CD4-positive, alpha-beta T cell treated with Interleukin-2 at 100 ng/mL for 4 hours (primary cell): ENCODE results near the gene NEDD4L.

Source experiments
- DNase-seq: peaks from one replicate; pipeline ENCODE4 v3.0.0-alpha.2; 2020; ENCODE audit warnings: low spot score

The NEDD4L gene

DNA sequence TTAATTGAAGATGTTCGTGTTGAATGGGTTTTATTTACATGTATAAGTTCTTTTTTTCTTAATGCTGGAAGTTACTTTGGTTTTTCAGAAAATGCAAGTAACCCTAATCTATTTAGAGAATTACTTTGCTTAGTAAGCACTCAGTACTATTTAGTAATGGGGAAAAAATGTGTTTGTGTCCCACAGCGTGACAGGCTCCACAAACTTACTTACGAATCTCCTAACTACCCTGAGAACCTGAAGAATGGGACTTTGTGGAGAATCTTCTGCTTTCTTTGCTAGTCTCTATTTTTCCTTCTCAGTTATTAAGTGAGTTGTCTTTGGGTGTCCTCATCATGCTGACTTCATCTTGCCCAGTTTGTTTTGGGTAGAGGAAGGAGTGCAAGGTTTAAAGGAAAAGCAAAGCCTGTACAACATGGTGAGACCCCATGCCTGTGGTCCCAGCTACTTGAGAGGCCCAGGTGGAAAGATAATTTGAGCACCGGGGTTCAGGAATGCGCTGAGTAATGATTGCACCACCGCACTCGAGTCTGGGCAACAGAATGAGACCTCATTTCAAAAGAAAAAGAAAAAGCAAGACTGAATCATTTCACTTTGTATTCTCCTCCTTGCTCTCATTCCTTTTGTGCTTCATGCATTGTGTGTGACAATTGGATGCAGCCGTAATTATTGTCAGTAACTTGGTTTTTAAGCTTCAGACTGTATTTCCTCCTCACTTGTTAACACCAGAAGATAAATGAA, 10.2 kb downstream of the NEDD4L start:
- DNase-seq, result no peak

GRCh38 chr18:58055890-58056558, 12.0 kb downstream of the NEDD4L start:
- DNase-seq, result no peak

DNA sequence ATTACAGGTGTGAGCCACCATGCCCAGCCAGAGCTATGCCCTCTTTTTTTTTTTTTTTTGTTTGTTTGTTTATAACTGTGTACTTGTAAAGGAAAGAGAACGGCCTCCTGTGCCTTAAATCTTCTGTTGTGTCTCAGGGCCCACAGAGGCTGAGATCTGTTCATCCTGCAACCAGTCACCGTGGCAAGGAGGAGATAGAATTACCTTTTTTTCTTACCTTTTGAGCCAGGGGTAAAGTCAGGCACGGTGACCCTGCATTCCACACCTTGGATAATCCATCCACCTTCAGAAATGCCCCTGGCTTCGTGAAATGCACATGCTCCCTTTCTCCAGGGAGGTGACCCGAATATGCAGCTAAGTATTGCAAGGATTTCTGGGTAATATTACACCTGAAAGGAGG, 12.8 kb downstream of the NEDD4L start:
- no peak for DNase-seq

DNA sequence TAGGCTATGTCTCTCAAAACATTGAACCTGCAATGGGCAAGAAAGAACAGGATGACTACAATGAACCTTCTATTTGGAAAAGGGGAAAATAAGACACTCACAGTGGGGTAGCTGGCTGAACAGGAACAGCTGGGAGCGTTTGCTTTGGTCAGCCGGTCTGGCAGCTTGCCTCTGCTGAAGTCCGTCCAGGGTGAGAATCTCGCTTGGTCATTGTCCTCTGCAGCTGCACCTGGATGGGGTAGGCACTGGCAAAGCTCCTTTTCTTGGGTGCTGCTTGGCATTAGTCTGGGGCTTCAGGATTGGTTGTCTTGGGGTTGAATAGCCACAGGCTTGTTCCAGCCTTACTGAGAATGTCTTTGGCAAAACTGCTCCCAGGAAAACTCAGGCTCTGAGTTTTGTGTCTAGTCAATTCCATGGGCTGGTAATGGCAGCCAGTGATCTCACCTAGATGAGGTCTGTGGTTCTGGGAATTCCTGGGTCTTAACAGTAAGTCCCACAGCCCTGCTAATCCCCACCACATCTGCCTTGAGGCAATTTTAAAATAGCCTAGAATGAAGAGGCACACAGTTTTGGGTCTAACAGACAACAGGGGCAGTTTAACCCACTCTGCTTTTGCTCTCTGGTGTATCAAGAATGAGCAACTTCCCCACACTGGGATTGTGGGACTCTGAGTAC, 13.4 kb downstream of the NEDD4L start:
- DNase-seq, result no peak

DNA sequence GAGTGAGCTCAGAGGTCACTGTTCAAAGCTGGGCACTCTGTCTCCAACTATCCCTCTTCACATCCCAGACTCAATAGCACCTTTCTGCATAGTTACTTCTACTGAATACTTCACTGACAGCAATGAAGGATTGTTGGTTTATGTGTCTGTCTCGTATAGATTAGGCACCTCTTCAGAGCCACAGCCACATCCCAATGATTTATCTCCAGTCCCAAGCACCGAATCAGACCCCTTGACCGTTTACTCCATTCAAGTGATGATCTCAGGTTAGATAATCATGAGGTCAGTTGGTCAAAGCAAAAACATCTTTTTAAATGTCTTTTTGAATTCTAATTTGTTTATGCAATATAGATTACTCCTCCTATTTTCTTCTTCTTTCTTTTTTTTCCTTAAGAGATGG, 14.7 kb downstream of the NEDD4L start:
- DNase-seq, result no peak

GRCh38 chr18:58060254-58060653, 16.2 kb downstream of the NEDD4L start:
- no peak for DNase-seq

- DNase-seq, result no peak
These were observed 17.3 kb downstream of the NEDD4L start for GRCh38 chr18:58061349-58061748.

DNA sequence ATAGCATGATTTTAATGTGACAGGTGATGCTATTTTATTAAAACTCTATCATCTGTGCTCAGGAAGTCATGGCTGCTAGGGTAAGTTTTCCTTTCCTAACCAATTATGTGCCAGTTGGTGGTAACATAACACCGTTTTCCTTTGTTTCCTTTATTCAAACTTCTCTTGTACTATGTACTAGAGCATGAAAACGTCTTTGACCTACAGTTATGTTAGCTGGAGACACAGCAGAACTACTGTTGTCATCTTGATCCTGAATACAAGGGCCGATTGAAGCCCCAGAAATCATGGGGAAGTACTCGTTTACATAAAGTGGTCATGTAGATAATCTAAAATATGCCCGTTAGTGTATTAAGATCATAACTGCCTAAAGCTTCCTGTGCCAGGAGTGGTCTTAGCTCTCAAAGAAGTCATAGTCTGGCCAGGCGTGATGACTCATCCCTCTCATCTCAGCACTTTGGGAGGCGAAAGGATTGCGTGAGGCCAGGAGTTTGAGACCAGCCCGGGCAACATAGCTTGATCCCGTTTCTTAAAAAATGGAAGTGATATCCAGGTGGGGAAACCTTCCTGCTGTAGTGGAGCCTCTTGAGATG, 20.5 kb downstream of the NEDD4L start:
- DNase-seq, result no peak

- no peak for DNase-seq
These were observed 21.9 kb downstream of the NEDD4L start for GRCh38 chr18:58065956-58066355.

DNA sequence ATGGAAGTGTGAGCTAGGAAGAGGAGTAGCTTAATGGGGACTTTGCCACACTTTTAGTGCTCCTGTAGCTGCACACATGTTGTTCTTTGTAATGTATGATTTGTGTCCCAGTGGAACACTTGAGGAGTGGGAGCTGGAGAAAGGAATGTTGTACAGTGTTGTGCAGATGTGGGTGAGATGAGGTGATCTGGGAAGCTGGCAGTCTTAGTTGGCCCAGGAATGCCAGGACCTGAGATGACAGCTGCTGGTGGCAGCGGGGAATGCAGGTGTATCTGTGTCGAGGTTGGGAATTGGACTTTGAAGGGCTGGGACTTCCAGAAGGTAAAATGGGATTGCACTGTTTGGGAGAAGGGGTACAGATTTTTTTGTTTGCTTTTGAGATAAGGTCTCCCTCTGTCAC, 23.6 kb downstream of the NEDD4L start:
- no peak for DNase-seq

DNA sequence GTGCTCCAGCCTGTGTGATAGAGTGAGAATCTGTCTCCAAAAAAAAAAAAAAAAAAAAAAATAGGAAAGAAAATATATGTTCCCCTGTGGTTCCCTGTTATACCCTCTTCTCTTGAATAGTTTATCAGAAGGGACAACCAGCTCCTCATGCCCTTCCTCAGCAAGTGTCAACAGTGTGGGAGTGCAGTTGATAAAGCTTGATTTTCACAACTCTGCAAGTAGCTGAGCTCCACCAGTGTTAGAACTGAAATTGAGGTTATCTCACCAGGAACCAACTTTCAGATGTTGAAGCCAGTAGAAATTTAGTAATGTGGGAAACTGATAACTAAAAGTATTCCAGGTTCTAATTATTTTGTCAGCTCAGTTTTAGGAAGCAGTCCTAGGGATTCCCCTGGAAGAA, 25.1 kb downstream of the NEDD4L start:
- DNase-seq, result no peak

- DNase-seq, result no peak
These were observed 25.8 kb downstream of the NEDD4L start for GRCh38 chr18:58069721-58070292.

DNA sequence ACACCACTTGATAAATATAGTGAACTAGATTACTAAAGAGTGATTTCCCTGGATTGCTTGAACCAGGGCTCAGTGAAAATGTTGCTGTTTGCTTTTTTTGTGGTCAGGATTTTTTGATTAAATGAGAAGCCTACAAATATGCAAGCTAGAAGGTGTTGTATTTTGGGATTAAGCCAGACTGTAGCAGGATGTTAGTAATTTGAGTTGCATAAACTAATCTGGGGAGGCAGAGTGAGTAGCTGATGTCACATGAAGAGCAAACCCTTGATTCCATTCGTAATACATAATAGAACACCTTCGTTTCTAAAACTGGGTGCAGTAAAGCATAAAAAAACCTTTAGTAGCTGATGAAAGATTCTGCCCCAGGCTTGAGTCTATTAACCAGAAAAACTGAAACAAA, 32.0 kb downstream of the NEDD4L start:
- no peak for DNase-seq

DNA sequence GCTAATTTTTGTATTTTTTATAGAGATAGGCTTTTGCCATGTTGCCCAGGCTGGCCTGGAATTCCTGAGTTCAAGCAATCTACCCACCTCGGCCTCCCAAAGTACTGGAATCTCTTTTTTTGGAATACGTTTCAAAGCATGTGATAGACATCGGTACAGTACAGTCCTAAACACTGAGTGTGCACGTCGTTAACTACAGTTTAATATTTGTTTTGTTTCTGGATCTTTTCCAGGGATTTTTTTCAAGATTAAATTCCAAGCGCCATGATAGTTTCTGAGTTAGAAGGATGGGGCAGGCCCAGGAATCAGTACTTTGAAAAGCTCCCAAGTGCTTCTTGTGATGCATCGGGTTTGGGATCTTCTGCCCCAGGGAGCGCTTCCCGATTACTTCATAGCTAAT, 33.3 kb downstream of the NEDD4L start:
- DNase-seq, result no peak

- no peak for DNase-seq
These were observed 35.0 kb downstream of the NEDD4L start for GRCh38 chr18:58078889-58079573.

DNA sequence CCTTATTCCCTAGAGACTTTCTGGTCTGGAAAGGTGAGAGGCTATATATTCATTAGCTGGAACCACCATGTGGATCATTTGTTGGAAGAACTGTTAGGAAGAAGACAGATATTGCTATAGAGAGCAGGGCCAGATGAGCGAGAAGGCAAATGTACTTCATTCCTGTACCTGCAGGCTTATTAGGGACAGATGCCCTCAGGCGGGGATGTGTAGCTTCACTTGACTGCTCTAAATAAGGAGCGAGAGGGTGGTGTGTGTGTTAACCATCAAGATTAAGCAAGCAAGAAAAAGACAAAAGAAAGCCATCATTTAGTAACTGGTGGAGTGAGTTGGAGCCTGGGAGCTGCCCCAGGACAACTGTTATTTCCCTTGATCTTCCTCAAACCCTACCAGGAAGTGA, 36.4 kb downstream of the NEDD4L start:
- DNase-seq, result no peak

GRCh38 chr18:58087928-58088690, 44.1 kb downstream of the NEDD4L start:
- DNase-seq, result no peak

DNA sequence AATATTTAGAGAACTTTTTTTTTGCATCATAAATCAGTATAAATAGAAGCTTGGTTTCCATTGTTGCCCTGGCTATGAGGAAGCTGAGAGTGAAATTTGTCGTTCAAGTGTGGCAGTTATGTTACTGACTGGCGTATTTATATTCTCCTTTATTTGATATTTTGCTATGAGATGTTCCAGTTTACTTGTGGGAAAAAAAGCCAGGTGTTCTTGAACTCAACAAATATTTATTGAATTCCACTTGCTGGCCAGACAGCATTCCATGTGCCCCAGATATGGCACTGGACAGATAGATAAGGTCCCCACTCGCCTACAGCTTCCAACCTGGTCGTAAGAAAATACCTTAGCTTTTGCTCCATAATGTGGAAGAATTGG, 44.7 kb downstream of the NEDD4L start:
- DNase-seq, result no peak

DNA sequence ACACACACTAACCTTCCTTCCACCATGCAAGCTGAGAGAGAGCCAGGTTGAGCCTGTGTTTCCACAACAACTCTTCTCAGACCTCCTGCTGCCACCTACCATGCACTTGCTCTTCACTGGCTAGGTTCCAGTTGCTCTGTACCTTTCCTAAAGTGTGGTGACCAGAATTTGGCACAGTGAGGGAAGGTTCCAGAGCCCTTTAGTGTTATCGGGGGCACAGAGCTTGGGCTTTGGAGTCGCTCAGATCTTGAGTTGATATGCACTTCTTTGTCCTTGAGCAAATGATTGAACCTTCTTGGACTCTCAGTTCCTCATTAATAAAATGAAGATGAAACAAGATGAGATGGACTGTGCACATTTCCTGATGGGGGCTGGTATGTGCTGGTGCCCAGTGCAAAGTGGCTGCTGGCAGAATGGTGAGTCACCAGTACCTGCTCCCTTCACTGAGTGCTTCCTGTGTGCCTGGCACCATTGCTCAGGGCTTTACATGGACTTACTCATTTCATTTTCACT, 47.1 kb downstream of the NEDD4L start:
- DNase-seq, result no peak

DNA sequence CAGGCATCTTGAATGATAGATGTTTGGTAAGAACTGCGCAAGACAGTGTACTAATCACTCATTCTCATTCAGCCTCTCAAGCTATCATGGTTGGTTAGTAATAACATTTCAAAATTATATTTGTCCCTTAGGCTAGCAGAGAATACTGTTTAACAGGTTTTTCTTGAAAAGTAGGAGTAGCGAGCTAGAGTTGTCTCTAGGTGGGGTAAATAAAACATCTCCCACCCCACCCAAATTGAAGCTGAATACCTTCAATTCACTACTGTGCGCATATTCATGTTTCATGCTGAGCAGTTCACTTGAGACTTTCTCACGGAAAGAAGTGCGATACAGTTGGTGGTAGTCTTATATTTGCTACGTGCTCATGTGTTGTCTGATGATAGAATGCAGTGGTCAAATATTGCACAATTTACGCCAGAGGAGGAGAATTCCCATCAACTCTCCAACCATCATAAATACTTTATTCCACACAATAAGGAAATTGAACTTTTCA, 49.3 kb downstream of the NEDD4L start:
- no peak for DNase-seq

- no peak for DNase-seq
These were observed 51.2 kb downstream of the NEDD4L start for GRCh38 chr18:58095222-58095621.
